Loucy (cell line): ENCODE data around the gene CPSF2.

Experiments
- EZH2phosphoT487 ChIP-seq: fragments of 200-600 bp; IDR thresholded peaks from 2 replicates; pipeline ENCODE4 v1.6.1; 2018; ENCODE audit warnings: antibody characterized with exemption, mild to moderate bottlenecking, moderate library complexity, borderline replicate concordance
- TF ChIP-seq, protein P1 (sequence below): fragments of 200-600 bp; sonication (generic); conservative IDR thresholded peaks from 2 replicates; pipeline ENCODE4 v1.5.1; 2014; ENCODE audit warnings: mild to moderate bottlenecking, antibody characterized with exemption, low read length

GRCh38 chr14:92143962-92144361 is 22.2 kb downstream of the CPSF2 start:
- TF ChIP-seq, protein P1, sequence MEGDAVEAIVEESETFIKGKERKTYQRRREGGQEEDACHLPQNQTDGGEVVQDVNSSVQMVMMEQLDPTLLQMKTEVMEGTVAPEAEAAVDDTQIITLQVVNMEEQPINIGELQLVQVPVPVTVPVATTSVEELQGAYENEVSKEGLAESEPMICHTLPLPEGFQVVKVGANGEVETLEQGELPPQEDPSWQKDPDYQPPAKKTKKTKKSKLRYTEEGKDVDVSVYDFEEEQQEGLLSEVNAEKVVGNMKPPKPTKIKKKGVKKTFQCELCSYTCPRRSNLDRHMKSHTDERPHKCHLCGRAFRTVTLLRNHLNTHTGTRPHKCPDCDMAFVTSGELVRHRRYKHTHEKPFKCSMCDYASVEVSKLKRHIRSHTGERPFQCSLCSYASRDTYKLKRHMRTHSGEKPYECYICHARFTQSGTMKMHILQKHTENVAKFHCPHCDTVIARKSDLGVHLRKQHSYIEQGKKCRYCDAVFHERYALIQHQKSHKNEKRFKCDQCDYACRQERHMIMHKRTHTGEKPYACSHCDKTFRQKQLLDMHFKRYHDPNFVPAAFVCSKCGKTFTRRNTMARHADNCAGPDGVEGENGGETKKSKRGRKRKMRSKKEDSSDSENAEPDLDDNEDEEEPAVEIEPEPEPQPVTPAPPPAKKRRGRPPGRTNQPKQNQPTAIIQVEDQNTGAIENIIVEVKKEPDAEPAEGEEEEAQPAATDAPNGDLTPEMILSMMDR, result no peak
- TF ChIP-seq EZH2phosphoT487, result no peak
